ENCODE measurements around the gene BOD1L1. TPM values are rescaled to one million over a fixed set of nuclear protein-coding genes. Genes with fewer than 3 reads are reported as not detected.

The BOD1L1 gene
- total RNA-seq, 2 experiments from 2014 or later = 27.2 to 28.9 TPM

GRCh38 chr4:13641084-13641483, 13.6 kb upstream of the BOD1L1 start:
- H3K36me3 Mint-ChIP-seq (ENCODE audit: low read depth) = no peaks in the 10 kb centered on the region
- no peak overlapping the region for H3K4me3 Mint-ChIP-seq
- H3K27ac Mint-ChIP-seq = no peak overlapping the region
- TF ChIP-seq, protein P1, sequence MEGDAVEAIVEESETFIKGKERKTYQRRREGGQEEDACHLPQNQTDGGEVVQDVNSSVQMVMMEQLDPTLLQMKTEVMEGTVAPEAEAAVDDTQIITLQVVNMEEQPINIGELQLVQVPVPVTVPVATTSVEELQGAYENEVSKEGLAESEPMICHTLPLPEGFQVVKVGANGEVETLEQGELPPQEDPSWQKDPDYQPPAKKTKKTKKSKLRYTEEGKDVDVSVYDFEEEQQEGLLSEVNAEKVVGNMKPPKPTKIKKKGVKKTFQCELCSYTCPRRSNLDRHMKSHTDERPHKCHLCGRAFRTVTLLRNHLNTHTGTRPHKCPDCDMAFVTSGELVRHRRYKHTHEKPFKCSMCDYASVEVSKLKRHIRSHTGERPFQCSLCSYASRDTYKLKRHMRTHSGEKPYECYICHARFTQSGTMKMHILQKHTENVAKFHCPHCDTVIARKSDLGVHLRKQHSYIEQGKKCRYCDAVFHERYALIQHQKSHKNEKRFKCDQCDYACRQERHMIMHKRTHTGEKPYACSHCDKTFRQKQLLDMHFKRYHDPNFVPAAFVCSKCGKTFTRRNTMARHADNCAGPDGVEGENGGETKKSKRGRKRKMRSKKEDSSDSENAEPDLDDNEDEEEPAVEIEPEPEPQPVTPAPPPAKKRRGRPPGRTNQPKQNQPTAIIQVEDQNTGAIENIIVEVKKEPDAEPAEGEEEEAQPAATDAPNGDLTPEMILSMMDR (IDR thresholded peaks at IDR 0.05) = no peak
- H3K27me3 Mint-ChIP-seq = peaks cover 23% of the 10 kb centered on the region
- no peaks in the 10 kb centered on the region for H3K4me1 Mint-ChIP-seq (ENCODE audit: low read depth)
- intact Hi-C loops (cut with micrococcal nuclease) = no loop called here
- no peaks in the 10 kb centered on the region for H3K9me3 Mint-ChIP-seq
- POLR2A ChIA-PET = no interaction called here
- no peak for DNase-seq
- ATAC-seq = no peak
- CTCF ChIA-PET = interaction anchor here (2.3 to 3.7 kb wide), 2 partner anchors 13 to 15 kb away, joined by 7 to 30 read pairs; no protein-coding TSS in a partner anchor

DNA sequence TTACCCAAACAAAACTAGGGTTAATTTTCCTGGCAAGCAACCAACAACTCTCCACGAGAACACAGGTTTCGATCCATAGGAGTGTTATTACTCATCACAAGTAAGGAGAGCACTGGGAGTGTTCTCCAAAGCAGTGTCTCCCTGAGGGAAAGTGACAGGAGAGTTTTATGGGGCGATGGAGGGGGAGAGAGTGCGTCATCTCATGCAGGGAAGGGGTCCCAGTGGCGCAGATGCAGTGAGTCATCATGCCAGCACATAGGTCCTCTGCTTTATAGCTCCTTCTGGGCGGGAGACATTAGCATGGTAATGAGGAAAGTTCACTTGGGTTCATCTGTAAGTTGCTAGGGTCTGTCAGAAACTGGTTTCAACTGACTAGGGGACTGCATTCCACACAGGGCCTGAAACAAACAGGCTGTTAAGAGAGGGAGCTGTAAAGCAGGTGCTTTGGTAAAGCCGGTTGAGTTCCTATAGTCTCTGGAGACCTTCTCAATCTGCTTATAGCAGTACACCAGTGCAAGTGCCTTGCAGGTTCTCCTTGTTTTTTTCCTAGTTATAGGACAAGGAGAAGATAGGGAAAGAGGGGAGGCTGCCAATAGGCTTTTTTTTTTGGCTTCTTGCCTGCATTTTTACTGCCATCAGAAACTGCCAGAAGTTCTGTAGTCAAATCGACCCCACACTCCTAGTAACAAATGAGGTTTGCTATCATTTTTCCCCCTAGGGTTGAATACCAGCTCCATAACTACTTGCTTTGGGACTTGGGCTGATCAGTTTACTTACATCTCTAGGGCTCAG, 12.8 kb upstream of the BOD1L1 start:
- TF ChIP-seq, protein P1 (IDR thresholded peaks at IDR 0.05) = no peak
- H3K9me3 Mint-ChIP-seq = no peaks in the 10 kb centered on the region
- H3K27me3 Mint-ChIP-seq = peaks cover 17% of the 10 kb centered on the region
- POLR2A ChIA-PET = no interaction called here
- H3K4me3 Mint-ChIP-seq = no peak overlapping the region
- CTCF ChIA-PET = interaction anchor here (3.7 kb wide), 1 partner anchor 14 kb away, joined by 30 read pairs; no protein-coding TSS in a partner anchor
- H3K27ac Mint-ChIP-seq = no peak overlapping the region
- DNase-seq (no peak), ATAC-seq (no peak)
- intact Hi-C loops (cut with micrococcal nuclease) = no loop called here
- no peaks in the 10 kb centered on the region for H3K4me1 Mint-ChIP-seq (ENCODE audit: low read depth)
- H3K36me3 Mint-ChIP-seq (ENCODE audit: low read depth) = no peaks in the 10 kb centered on the region

- intact Hi-C loops (cut with micrococcal nuclease) = no loop called here
Observed at GRCh38 chr4:13635286-13635799, 7.8 kb upstream of the BOD1L1 start.

GRCh38 chr4:13633671-13634070, 6.1 kb upstream of the BOD1L1 start:
- H3K4me3 Mint-ChIP-seq = no peak overlapping the region
- H3K4me1 Mint-ChIP-seq (ENCODE audit: low read depth) = peaks cover 8% of the 10 kb centered on the region
- intact Hi-C loops (cut with micrococcal nuclease) = no loop called here
- TF ChIP-seq, protein P1 (IDR thresholded peaks at IDR 0.05) = no peak
- POLR2A ChIA-PET = no interaction called here
- no peaks in the 10 kb centered on the region for H3K36me3 Mint-ChIP-seq (ENCODE audit: low read depth)
- H3K27ac Mint-ChIP-seq = no peak overlapping the region
- no peaks in the 10 kb centered on the region for H3K9me3 Mint-ChIP-seq
- CTCF ChIA-PET = no interaction called here
- ATAC-seq (no peak), DNase-seq (no peak)
- H3K27me3 Mint-ChIP-seq = peaks cover 1% of the 10 kb centered on the region

More at GRCh38 chr4:13635286-13635799, 7.8 kb upstream of the BOD1L1 start:
- peaks cover 8% of the 10 kb centered on the region for H3K27me3 Mint-ChIP-seq
- POLR2A ChIA-PET = no interaction called here
- CTCF ChIA-PET = interaction anchor here (2.1 kb wide), 1 partner anchor 20 kb away, joined by 7 read pairs; no protein-coding TSS in a partner anchor
- H3K27ac Mint-ChIP-seq = no peak overlapping the region
- H3K36me3 Mint-ChIP-seq (ENCODE audit: low read depth) = no peaks in the 10 kb centered on the region
- no peaks in the 10 kb centered on the region for H3K4me1 Mint-ChIP-seq (ENCODE audit: low read depth)
- no peak overlapping the region for H3K4me3 Mint-ChIP-seq
- no peaks in the 10 kb centered on the region for H3K9me3 Mint-ChIP-seq
- ATAC-seq (no peak), DNase-seq (no peak)
- TF ChIP-seq, protein P1 (IDR thresholded peaks at IDR 0.05) = no peak

DNA sequence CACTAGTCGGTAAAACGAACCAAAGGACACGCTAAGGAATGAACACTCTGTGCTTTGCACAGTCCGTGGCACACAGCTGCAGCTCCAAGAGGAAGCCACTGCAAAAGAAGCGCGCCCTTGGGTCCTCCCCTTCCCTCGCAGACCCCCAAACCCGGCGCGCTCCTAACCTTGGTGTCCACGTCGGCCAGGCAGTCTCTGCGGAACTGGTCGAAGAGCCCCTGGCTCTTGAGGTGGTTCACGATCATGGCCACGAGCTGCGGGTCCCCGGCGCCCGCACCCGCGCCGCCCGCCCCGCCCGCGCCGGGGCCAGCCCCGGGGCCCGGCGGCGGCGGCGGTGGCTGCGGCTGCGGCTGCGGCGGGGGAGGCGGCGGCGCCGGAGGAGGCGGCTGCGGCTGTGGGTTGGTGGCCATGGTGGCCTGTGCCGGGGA, 333 bp downstream of the BOD1L1 start:
- TF ChIP-seq, protein P1 (IDR thresholded peaks at IDR 0.05) = no peak
- ATAC-seq (peak; percentile 45), DNase-seq (peak; percentile 49)
- H3K9me3 Mint-ChIP-seq = no peaks in the 10 kb centered on the region
- intact Hi-C loops (cut with micrococcal nuclease) = no loop called here
- H3K4me3 Mint-ChIP-seq = peak overlapping the region; percentile 90
- H3K27me3 Mint-ChIP-seq = no peaks in the 10 kb centered on the region
- H3K4me1 Mint-ChIP-seq (ENCODE audit: low read depth) = peaks cover 43% of the 10 kb centered on the region
- peaks cover 5% of the 10 kb centered on the region for H3K36me3 Mint-ChIP-seq (ENCODE audit: low read depth)
- H3K27ac Mint-ChIP-seq = peak overlapping the region; percentile 95
- POLR2A ChIA-PET = interaction anchor here (0.6 to 2.4 kb wide), 3 partner anchors 27 to 1774 kb away, joined by 3 to 9 read pairs (median 4); no protein-coding TSS in a partner anchor
- CTCF ChIA-PET = interaction anchor here (1.7 to 2.3 kb wide), 2 partner anchors 10 to 27 kb away, joined by 6 to 36 read pairs; no protein-coding TSS in a partner anchor

All from activated CD8-positive, alpha-beta T cell treated with anti-CD3 and anti-CD28 coated beads for 36 hours (primary cell).